GM18873 (cell line): ENCODE results near the gene FAM120C.

Source experiments
- ATAC-seq: cut with Tn5 transposase; IDR thresholded peaks from one replicate; pipeline ENCODE4 v1.9.1; 2021; ENCODE audit warnings: mild to moderate bottlenecking, moderate library complexity, moderate number of reproducible peaks; ENCODE audit not compliant: unreplicated experiment, low FRiP score

The FAM120C gene

GRCh38 chrX:54043056-54043455 is 140.0 kb downstream of the FAM120C start:
- no peak for ATAC-seq

DNA sequence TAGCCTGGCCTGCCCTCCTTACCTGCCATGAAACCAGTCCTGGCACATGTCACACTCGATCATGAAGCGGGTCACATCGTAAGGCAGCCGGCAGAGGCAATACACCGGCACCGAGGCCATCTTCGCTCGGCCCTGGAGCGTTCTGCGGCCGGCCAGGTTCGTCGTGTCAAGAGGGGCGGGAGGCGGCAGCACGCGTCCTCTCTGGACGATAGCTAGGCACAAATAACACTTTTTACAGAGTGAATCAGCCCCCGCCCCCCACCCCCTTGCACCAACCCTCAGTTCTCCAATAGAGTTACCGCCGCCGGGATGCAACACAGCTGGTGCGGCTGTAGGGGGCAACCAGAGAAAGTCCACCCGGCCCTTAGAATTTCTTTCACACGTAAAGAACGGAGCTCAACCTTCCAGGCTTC is 140.4 kb downstream of the FAM120C start:
- ATAC-seq, result no peak

DNA sequence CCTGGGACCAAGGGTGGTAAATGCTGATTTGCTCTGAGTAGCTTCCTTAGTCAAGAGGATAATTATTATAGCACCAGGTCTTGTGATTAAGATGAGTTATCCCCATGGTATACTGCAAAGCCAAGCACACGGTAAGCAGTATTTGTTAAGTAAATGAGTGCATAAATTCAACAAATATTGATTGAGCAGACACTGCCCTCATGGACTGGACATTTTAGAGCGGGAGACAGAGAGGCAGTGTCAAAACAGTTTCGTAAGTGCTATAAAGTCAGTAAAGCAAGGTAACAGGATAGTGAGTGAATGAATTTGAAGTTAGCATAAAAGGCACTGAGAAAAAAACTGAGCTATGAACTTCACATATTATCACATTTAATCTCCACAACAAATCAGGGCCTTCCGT is 152.7 kb downstream of the FAM120C start:
- no peak for ATAC-seq

GRCh38 chrX:54029529-54030143 is 153.4 kb downstream of the FAM120C start:
- ATAC-seq, result no peak

- no peak for ATAC-seq
Observed at GRCh38 chrX:54024350-54024749, 158.7 kb downstream of the FAM120C start.
